Activated CD4-positive, alpha-beta memory T cell treated with anti-CD3 and anti-CD28 coated beads, Interleukin-2, amount 10 ng/mL, durations not matched to agents 7 days and 5 days (primary cell): ENCODE measurements around the gene MKNK2. TPM values are rescaled to one million over a fixed set of nuclear protein-coding genes. Genes with fewer than 3 reads are reported as not detected.
"Not testable (repeated sequence)": the region's sequence is repeated elsewhere in the genome, so short reads cannot be mapped to it uniquely, and the experiment has no call there.

Experiments used
- CTCF ChIA-PET: fragments of 350-600 bp; sonication (Branson Sonifier 250); formaldehyde crosslinking; loops from one replicate; lab custom pipeline; 2021; ENCODE audit warnings: antibody characterized with exemption, inconsistent platforms; lab: Charles Lee
- POLR2A ChIA-PET: fragments of 350-600 bp; sonication (Branson Sonifier 250); formaldehyde crosslinking; loops from one replicate; lab custom pipeline; 2021; ENCODE audit warnings: antibody characterized with exemption; lab: Charles Lee
- DNase-seq: peaks from one replicate; pipeline ENCODE4 v3.0.0-alpha.2; 2020
- H3K27ac Mint-ChIP-seq: one replicate; pipeline ENCODE4 v1.8.0; 2021; ENCODE audit warnings: mild to moderate bottlenecking, mixed read lengths
- H3K27me3 Mint-ChIP-seq: one replicate; pipeline ENCODE4 v1.8.0; 2021; ENCODE audit warnings: mixed read lengths
- H3K36me3 Mint-ChIP-seq: one replicate; pipeline ENCODE4 v1.8.0; 2021; ENCODE audit warnings: low read depth, mixed read lengths
- H3K4me1 Mint-ChIP-seq: one replicate; pipeline ENCODE4 v1.8.0; 2021; ENCODE audit warnings: mixed read lengths
- H3K4me3 Mint-ChIP-seq: one replicate; pipeline ENCODE4 v1.8.0; 2021; ENCODE audit warnings: mild to moderate bottlenecking, mixed read lengths
- H3K9me3 Mint-ChIP-seq: one replicate; pipeline ENCODE4 v1.8.0; 2021; ENCODE audit warnings: mixed read lengths
- total RNA-seq, 2 experiments: library from RNA; stranded (reverse); gene quantifications; one replicate each; pipeline ENCODE4 v1.2.3, GENCODE V29; 2021

The MKNK2 gene
- total RNA-seq, 2 experiments from 2014 or later: 239 to 253 TPM

DNA sequence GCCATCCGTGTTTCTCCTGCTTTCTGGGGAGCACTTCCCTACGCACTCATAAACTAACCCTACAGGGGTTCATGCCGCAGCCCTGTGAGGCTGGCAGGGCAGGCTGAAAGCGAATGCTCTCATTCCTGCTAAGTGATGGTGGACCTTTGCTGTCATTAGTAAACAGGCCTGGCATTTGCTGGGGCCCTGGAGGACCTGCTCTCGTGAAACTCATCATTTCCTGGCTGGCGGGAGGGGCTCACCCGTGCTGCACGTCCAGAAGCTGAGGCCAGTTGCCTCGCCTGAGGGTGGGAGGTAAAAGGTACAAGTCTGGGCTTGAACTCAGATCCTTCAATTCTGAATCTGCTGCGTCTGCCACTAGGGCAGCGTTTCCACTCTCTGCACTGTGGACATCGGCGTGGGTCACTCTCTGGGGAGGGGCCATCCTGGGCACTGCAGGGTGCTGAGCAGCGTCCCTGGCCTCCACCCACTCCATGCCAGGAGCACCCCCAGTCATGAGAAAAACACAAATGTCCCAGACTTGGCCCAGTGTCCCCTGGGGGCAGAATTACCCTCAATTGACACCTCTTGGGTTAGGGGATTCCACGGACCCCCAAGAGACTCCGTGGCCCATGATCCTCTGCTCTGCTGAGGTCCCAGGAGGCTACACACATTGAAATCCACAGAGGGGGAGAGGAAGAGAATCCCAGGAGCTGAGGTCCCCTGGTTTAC is 38.1 kb upstream of the MKNK2 start:
- no peaks in the 10 kb centered on the region for H3K9me3 Mint-ChIP-seq
- peak overlapping the region; percentile 57 for H3K4me3 Mint-ChIP-seq
- H3K36me3 Mint-ChIP-seq: peaks cover 52% of the 10 kb centered on the region
- CTCF ChIA-PET: no interaction called here
- no peaks in the 10 kb centered on the region for H3K27me3 Mint-ChIP-seq
- POLR2A ChIA-PET: interaction anchor here (1.1 to 6.9 kb wide), 3 partner anchors 37 to 191 kb away, joined by 3 to 33 read pairs (median 6); partner anchors contain the start of gene MKNK2
- H3K4me1 Mint-ChIP-seq: peaks cover 70% of the 10 kb centered on the region
- no peak for DNase-seq
- H3K27ac Mint-ChIP-seq: peak overlapping the region; percentile 92

DNA sequence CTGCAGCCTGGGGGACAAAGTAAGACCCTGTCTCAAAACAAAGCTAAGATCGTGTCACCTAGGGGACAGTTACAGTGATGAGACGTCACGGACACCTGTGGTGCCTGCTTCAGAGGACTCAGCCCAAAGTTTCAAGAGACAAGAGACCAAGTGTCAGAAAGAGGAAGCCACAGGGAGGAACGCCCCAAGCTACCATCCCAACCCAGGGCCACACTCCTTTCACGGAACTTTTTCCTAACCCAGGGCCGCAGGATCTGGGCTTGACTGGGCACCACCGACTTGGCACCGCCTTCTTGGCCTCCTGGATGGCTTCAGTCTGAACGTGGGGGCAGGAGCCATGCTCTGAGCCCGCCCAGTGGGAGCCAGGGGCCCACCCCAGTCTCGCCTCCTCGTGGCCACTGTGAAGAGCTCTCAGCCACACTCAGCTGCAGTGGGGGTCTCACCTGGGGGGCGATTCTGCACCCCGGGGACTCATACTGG is 36.6 kb upstream of the MKNK2 start:
- peaks cover 60% of the 10 kb centered on the region for H3K4me1 Mint-ChIP-seq
- DNase-seq: peak; percentile 53
- ChIA-PET CTCF (interaction anchor here (1.0 to 6.1 kb wide), 4 partner anchors 6 to 68 kb away, joined by 3 to 54 read pairs (median 4); partner anchors contain the start of gene MOB3A), POLR2A (interaction anchor here (1.0 to 6.9 kb wide), 7 partner anchors 6 to 231 kb away, joined by 3 to 118 read pairs (median 3); partner anchors contain the start of genes MKNK2 and MOB3A)
- H3K4me3 Mint-ChIP-seq: peak overlapping the region; percentile 65
- peak overlapping the region; percentile 92 for H3K27ac Mint-ChIP-seq
- peaks cover 57% of the 10 kb centered on the region for H3K36me3 Mint-ChIP-seq
- H3K9me3 Mint-ChIP-seq: no peaks in the 10 kb centered on the region
- H3K27me3 Mint-ChIP-seq: no peaks in the 10 kb centered on the region

DNA sequence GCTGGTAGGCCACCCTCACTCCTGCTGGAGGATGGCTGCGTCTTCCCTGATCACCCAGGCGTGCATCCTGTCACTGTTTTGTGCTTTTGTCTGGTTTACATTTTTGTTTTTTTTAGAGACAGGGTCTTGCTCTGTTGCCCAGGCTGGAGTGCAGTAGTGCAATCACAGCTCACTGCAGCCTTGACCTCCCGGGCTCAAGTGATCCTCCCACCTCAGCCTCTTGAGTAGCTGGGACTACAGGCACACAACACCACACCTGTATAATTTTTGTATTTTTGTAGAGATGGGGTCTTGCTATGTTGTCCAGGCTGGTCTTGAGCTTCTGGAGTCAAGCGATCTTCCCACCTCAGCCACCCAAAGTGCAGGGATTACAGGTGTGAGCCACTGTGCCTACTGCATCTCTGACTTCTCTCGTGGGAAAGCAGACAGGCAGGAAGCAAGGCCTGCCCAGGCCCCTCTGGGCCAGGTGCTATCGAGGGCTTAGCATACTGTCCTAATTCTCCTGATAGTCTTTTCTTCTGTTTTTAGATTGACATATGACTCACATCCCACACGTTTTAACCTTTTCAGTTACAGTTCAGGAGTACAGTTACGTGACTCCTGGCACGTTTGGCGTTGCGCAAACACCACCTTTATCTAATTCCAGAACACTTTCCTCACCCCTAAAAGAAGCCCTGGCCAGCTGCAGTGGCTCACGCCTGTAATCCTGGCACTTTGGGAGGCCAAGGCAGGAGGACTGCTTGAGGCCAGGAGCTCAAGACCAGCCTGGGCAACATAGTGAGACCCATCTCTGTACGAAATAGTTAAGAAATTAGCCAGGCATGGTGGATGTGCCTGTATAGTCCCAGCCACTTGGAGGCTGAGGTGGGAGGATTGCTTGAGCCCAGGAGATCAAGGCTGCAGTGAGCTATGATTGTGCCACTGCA is 35.9 kb upstream of the MKNK2 start:
- not testable (repeated sequence) for H3K27me3 Mint-ChIP-seq, DNase-seq, H3K9me3 Mint-ChIP-seq
- Mint-ChIP-seq H3K36me3 (peaks cover 57% of the 10 kb centered on the region), H3K4me3 (peak overlapping the region; percentile 65), H3K27ac (peak overlapping the region; percentile 92), H3K4me1 (peaks cover 60% of the 10 kb centered on the region)
- ChIA-PET POLR2A (interaction anchor here (1.0 to 6.9 kb wide), 7 partner anchors 7 to 230 kb away, joined by 3 to 118 read pairs (median 3); partner anchors contain the start of genes MKNK2 and MOB3A), CTCF (interaction anchor here (1.0 to 6.1 kb wide), 4 partner anchors 7 to 67 kb away, joined by 3 to 54 read pairs (median 4); partner anchors contain the start of gene MOB3A)

DNA sequence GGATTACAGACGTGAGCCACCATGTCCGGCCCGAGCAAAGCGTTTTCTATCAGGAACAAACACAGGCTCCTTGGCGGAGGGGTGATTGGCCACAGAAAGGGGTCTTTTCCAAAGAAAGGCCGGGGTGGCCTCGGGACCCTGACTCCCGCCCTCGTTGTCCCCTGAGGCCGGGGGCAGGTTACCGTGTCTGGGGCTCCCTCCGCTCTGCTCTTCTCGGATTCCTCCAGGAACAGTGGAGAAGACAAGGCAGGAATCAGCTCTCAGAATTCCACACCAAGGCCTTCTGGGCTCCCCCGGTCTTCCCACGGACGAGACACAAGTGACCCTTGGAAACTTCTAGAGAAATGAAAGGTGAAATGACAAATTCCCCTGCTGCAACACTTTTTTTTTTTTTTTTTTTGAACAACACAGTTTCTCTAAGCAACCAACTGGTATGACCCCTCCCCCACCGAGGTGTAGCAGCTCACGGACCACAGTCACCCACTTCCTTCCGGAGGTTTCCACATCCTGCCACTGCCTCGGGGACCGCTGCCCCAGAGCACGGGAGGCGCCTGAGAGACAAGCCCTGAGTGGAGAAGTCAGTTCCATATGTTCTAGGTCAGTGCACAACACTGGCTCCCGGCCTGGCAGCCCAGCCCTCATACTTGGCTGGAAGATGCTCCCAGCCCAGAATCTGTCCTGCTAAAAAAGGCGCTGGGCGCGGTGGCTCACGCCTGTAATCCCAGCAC is 34.1 kb upstream of the MKNK2 start:
- Mint-ChIP-seq H3K36me3 (peaks cover 67% of the 10 kb centered on the region), H3K27me3 (no peaks in the 10 kb centered on the region), H3K9me3 (no peaks in the 10 kb centered on the region), H3K4me3 (peak overlapping the region; percentile 95), H3K4me1 (peaks cover 64% of the 10 kb centered on the region), H3K27ac (peak overlapping the region; percentile 95)
- ChIA-PET POLR2A (interaction anchor here (0.8 to 6.9 kb wide), 8 partner anchors 9 to 188 kb away, joined by 3 to 118 read pairs (median 4); partner anchors contain the start of genes MKNK2 and MOB3A), CTCF (interaction anchor here (1.4 to 6.1 kb wide), 2 partner anchors 9 to 65 kb away, joined by 9 to 54 read pairs; partner anchors contain the start of gene MOB3A)
- DNase-seq: peak; percentile 97

DNA sequence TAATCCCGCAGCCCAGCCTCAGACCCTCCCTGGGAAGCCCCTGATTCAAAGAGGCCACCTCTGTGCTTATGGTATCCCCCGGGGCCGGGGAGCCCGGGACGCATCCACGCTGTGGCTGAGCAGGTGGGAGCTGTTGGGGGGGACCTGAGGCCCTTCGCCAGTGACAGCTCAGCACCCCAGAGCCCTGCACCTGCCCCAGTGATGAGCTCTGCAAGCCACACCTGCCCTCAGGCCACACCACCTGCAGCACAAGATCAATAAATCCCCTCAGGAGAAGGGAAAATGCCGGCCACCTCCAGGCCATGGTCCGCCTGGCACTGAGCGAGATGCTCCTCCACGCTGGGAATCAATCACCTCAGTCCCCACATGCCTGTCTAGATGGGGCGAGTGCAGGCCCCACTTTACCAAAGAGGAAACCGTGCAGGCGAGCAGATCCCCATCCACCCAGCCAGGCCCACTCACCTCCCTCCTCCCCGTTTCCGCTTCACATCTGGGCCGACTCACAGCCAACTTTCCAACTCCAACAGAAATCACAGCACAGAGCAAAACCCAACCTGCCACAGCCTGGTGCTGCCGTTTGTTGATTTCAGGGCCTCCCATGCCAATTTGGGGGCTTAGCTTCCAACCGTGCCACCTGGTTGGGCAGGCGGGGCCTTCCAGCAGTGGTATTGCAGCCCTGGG is 32.3 kb upstream of the MKNK2 start:
- ChIA-PET CTCF (interaction anchor here (0.6 to 6.1 kb wide), 5 partner anchors 11 to 186 kb away, joined by 3 to 54 read pairs (median 4); partner anchors contain the start of gene MOB3A), POLR2A (interaction anchor here (0.6 to 6.7 kb wide), 18 partner anchors 7 to 186 kb away, joined by 3 to 118 read pairs (median 6); partner anchors contain the start of genes AP3D1, IZUMO4 and MOB3A)
- peaks cover 75% of the 10 kb centered on the region for H3K36me3 Mint-ChIP-seq
- peak overlapping the region; percentile 95 for H3K27ac Mint-ChIP-seq
- H3K4me1 Mint-ChIP-seq: peaks cover 62% of the 10 kb centered on the region
- peak overlapping the region; percentile 95 for H3K4me3 Mint-ChIP-seq
- H3K27me3 Mint-ChIP-seq: no peaks in the 10 kb centered on the region
- no peaks in the 10 kb centered on the region for H3K9me3 Mint-ChIP-seq
- DNase-seq: peak; percentile 83

DNA sequence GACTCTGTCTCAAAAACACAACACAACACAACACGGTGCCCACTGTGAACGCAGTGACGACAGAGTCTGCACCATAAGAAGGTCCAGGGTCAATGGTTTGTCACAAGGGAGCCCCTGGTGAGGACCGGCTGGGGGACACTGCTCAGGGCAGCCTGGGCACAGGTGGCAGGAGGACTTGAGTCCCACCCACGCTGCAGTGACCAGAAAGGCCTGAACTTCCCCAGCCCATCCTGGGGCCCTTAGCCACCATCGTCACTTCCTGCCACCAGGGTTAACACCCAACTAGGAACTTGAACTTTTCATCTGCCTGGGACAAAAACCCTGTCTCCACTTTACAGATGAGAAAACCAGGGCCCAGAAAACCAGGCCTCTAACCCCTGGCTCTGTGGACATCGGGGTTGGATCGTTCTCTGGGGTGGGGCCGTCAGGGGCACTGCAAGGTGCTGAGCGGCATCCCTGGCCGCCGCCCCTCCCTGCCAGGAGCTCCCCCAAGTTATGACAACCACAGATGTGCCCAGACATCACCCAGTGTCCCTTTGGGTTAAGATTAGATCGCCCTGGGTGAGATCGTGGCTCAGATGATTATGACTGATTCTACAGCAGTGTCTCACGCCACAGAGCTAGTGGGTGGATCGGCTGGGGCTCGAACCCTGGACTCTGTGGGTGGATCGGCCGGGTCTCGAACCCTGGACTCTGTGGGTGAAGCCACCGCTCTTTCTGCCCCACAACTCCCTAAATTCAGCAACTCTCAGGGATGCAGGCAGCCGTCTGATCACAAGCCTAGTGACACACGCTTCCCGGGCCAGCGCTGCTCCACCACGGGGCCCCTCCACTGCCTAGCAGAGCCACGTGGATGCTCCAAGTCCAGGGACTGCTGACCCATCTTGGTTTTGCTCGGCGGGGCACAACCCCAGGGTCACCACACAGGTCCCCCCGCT is 31.1 kb upstream of the MKNK2 start:
- DNase-seq: peak; percentile 72
- H3K36me3 Mint-ChIP-seq: peaks cover 83% of the 10 kb centered on the region
- H3K4me3 Mint-ChIP-seq: peak overlapping the region; percentile 95
- no peaks in the 10 kb centered on the region for H3K9me3 Mint-ChIP-seq
- H3K27me3 Mint-ChIP-seq: no peaks in the 10 kb centered on the region
- peaks cover 51% of the 10 kb centered on the region for H3K4me1 Mint-ChIP-seq
- ChIA-PET CTCF (interaction anchor here (0.6 to 6.1 kb wide), 2 partner anchors 12 to 64 kb away, joined by 3 to 54 read pairs; partner anchors contain the start of gene MOB3A), POLR2A (interaction anchor here (0.6 to 6.7 kb wide), 14 partner anchors 9 to 185 kb away, joined by 3 to 118 read pairs (median 8); partner anchors contain the start of genes IZUMO4 and MOB3A)
- peak overlapping the region; percentile 95 for H3K27ac Mint-ChIP-seq

DNA sequence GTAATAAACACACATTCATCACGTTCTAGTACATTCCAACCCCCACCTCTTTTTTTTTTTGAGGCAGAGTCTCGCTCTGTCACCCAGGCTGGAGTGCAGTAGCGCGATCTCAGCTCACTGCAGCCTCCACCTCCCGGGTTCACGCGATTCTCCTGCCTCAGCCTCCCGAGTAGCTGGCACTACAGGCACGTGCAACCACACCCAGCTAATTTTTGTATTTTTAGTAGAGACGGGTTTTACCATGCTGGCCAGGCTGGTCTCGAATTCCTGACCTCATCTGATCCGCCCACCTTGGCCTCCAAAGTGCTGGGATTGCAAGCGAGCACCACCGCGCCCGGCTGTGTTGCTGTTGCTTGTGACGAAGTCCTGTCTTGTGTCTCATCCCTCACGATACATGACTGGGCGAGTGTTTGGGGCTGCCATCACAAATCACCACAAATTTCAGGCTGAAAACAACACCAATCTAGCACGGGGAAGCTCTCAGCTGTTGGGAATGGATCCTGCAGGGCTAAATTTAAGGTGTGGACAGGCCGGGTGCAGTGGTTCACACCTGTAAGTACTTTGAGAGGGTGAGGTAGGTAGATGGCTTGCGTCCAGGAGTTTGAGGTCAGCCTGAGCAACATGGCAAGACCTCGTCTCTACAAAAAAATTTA is 29.4 kb upstream of the MKNK2 start:
- Mint-ChIP-seq H3K27me3 (no peaks in the 10 kb centered on the region), H3K4me1 (peaks cover 43% of the 10 kb centered on the region), H3K9me3 (no peaks in the 10 kb centered on the region), H3K36me3 (peaks cover 92% of the 10 kb centered on the region), H3K4me3 (peak overlapping the region; percentile 61), H3K27ac (peak overlapping the region; percentile 95)
- DNase-seq: no peak
- ChIA-PET POLR2A (no interaction called here), CTCF (interaction anchor here (0.6 to 0.7 kb wide), 2 partner anchors 28 to 61 kb away, joined by 3 to 5 read pairs; no protein-coding TSS in a partner anchor)

DNA sequence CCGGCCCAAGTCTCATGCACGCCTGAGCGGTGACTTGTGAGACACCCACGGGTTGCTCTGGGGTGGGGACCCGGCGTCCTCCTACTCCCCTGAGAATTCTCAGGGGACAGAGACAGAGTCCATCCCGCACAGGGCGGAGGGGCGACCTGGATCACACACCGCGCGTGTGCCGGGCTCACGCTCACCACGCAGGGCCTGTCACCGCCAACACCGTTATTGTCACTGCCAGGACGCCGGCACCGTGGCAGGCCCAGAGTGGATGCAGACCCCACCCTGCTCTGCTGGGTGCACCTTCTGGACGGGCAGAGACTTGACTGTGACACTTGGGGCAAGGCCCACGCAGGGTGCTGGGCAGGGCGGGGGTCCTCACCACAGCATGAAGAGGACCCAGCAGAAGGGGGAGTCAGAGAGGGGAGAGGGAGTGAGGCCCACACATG is 28.8 kb upstream of the MKNK2 start:
- DNase-seq: no peak
- peaks cover 90% of the 10 kb centered on the region for H3K36me3 Mint-ChIP-seq
- peak overlapping the region; percentile 95 for H3K27ac Mint-ChIP-seq
- no peaks in the 10 kb centered on the region for H3K9me3 Mint-ChIP-seq
- CTCF ChIA-PET: no interaction called here
- peak overlapping the region; percentile 60 for H3K4me3 Mint-ChIP-seq
- POLR2A ChIA-PET: no interaction called here
- H3K27me3 Mint-ChIP-seq: no peaks in the 10 kb centered on the region
- H3K4me1 Mint-ChIP-seq: peaks cover 41% of the 10 kb centered on the region

DNA sequence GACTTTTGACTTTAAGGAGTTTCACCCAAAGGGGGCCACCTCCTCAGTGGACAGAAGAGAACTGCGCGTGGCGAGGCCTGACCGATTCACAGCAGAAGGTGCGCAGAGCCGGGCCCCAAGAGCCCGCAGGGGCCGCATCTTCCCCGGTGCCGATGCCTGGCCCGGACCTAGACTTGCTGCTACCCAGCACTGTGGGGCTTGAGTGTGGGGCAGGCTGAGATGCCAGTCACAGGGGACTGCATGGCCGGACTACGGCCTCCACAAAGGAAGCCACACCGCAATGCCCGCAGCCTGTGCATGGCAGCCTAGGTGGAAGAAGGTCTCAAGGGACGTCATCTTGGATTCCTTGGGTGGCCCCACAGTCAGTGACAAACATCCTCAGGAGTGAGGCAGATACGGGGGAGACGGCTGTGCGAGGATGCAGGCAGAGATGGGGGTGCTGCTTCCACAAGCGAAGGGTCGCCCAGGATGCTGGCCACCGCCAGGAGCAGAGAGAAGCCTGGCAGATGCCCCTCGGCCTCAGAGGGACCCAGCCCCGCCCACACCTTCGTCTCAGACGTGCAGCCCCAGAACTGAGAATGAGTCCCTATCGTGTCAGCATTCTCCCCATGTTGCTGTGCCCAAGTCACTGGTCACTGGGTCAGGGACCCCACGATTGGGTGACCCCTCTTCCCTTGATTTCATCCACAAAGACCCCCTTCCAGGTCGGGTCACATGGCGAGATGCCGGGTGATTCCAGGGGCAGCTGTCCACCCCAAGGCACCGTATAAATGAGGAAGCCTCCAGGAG is 28.2 kb upstream of the MKNK2 start:
- POLR2A ChIA-PET: interaction anchor here (1.3 kb wide), 1 partner anchor 17 kb away, joined by 3 read pairs; the partner anchor contains the start of gene MOB3A
- CTCF ChIA-PET: no interaction called here
- DNase-seq: no peak
- Mint-ChIP-seq H3K9me3 (no peaks in the 10 kb centered on the region), H3K27me3 (no peaks in the 10 kb centered on the region), H3K4me3 (no peak overlapping the region), H3K27ac (peak overlapping the region; percentile 24), H3K4me1 (peaks cover 41% of the 10 kb centered on the region), H3K36me3 (peaks cover 86% of the 10 kb centered on the region)
